ENCODE results near the gene SREBF2. TPM values are rescaled to one million over a fixed set of nuclear protein-coding genes. Genes with fewer than 3 reads are reported as not detected.

Gene SREBF2
- total RNA-seq, 1 donor from 2014 or later = 119 TPM

DNA sequence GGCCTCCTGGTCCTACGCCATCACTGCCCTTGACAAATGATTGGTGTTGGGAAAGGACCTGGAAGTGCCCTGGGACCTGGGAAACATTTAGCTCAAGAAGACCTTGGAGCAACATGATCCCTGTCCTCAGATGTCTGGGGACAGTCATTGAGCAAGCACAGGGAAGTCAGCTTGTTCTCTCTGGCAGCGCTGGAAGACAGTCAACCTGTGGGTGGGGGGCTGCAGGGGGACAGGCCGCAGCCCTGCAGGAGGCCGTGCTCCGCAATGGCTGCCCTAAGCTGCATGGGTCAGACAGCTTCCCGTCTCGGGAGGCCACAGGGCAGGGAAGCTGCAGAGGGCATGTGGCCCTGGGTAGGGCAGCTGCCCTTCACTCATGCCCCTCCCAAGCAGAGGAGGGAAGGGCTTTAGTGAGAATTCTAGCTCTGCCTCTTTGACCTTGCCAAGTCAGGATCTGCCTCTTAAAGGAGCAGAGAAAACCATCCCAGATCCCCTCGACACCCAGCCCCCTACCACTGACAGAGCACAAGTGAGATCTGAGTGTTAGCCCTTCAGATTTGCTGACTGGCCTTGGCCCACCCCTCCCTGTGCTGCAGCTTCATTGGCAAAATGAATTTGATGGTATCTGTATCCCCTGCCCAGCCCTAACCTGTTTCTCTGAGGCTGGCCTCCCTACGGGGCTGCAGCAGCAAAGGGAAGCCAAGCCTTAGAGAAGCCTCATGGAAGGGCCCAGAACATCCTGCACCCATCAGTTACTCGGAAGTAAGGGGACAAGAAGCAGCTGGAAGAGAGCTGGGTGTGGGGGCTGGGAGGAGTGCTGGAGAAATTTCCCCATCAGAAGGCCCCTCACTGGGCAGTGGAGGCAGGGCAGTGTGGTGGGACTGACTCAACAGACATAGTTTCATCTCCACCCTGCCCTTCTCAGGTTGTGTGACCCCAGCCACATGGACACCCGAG, 6.2 kb upstream of the SREBF2 start:
- H3K27me3 Mint-ChIP-seq = no peaks in the 10 kb centered on the region
- H3K4me3 Mint-ChIP-seq = no peak overlapping the region
- DNase-seq (ENCODE audit: extremely low spot score, unreplicated experiment) = no peak
- peaks cover 8% of the 10 kb centered on the region for H3K36me3 Mint-ChIP-seq
- no peaks in the 10 kb centered on the region for H3K9me3 Mint-ChIP-seq
- TF ChIP-seq, protein P1, sequence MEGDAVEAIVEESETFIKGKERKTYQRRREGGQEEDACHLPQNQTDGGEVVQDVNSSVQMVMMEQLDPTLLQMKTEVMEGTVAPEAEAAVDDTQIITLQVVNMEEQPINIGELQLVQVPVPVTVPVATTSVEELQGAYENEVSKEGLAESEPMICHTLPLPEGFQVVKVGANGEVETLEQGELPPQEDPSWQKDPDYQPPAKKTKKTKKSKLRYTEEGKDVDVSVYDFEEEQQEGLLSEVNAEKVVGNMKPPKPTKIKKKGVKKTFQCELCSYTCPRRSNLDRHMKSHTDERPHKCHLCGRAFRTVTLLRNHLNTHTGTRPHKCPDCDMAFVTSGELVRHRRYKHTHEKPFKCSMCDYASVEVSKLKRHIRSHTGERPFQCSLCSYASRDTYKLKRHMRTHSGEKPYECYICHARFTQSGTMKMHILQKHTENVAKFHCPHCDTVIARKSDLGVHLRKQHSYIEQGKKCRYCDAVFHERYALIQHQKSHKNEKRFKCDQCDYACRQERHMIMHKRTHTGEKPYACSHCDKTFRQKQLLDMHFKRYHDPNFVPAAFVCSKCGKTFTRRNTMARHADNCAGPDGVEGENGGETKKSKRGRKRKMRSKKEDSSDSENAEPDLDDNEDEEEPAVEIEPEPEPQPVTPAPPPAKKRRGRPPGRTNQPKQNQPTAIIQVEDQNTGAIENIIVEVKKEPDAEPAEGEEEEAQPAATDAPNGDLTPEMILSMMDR (conservative IDR thresholded peaks at IDR 0.05) = no peak
- H3K4me1 Mint-ChIP-seq (ENCODE audit: unreplicated experiment) = peaks cover 58% of the 10 kb centered on the region
- peak overlapping the region; percentile 58 for H3K27ac Mint-ChIP-seq

DNA sequence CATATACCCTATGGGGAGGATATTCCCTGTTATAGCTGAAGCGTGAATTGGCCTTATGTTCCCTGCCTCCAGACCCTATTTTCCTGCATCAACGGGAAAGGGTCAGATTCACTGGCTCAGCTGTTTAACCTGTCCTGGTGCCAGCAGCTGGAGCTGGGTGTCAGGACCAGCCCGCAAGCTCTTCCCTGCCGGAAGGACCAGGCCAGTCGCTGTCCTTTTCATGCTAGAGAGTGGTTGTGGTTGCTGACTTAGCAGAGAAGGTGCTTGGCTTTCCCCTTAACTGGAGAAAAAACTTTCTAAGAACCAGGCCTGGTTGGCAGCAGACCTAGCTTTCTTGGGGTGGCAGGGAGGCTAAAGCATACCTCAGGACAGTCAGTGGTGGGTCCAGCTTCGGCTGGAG, 5.2 kb upstream of the SREBF2 start:
- Mint-ChIP-seq H3K4me1 (ENCODE audit: unreplicated experiment) (peaks cover 49% of the 10 kb centered on the region), H3K4me3 (no peak overlapping the region)

DNA sequence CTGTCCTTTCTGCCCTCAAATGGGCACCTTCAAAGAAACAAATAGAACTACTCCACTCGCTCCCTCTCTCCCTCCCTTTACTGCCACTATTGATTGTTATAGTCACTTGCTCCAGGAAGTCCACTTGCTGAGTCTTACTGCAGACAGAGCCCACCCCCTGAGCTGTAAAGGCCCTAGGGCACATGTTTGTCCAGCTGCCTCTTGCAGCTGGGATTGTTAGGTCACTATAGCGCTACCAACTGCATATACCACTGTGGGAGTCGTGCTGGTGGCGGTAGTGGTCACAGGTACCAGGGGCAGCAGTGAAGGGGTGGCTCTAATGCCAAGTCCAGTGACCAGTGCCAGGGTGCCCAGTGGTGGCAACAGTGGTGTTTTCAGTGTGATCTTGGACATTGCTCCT, 4.4 kb upstream of the SREBF2 start:
- TF ChIP-seq, protein P1 (conservative IDR thresholded peaks at IDR 0.05) = no peak
- H3K4me3 Mint-ChIP-seq = no peak overlapping the region
- peaks cover 4% of the 10 kb centered on the region for H3K36me3 Mint-ChIP-seq
- peaks cover 41% of the 10 kb centered on the region for H3K4me1 Mint-ChIP-seq (ENCODE audit: unreplicated experiment)
- peak overlapping the region; percentile 59 for H3K27ac Mint-ChIP-seq
- no peaks in the 10 kb centered on the region for H3K27me3 Mint-ChIP-seq
- no peaks in the 10 kb centered on the region for H3K9me3 Mint-ChIP-seq
- DNase-seq (ENCODE audit: extremely low spot score, unreplicated experiment) = no peak

More for the DNA sequence above, 5.2 kb upstream of the SREBF2 start:
- Mint-ChIP-seq H3K36me3 (peaks cover 7% of the 10 kb centered on the region), H3K9me3 (no peaks in the 10 kb centered on the region), H3K27ac (no peak overlapping the region), H3K27me3 (no peaks in the 10 kb centered on the region)
- DNase-seq (ENCODE audit: extremely low spot score, unreplicated experiment) = no peak
- TF ChIP-seq, protein P1 (conservative IDR thresholded peaks at IDR 0.05) = no peak

DNA sequence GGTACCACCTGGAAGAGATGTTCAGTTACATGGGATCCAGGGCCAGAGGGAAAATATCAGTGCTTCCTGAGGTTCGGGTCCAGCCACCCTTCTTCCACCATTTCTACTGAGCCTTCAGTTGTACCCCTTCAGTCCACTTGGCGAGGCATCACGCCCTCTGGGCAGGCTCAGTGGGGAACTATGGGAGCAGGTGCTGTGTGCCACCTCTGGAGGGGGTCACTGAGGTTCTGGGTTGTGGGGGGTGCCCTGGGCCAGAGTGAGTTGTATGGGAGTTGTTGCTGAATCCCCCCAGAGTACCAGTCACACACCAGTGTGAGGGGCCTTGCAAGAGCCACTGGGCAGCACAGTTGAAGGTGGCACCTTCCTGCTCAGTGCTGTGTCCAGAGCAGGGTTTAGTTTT, 2.7 kb upstream of the SREBF2 start:
- TF ChIP-seq, protein P1 (conservative IDR thresholded peaks at IDR 0.05) = no peak
- Mint-ChIP-seq H3K36me3 (peaks cover 10% of the 10 kb centered on the region), H3K27me3 (no peaks in the 10 kb centered on the region), H3K4me3 (no peak overlapping the region), H3K27ac (peak overlapping the region; percentile 48), H3K4me1 (ENCODE audit: unreplicated experiment) (peaks cover 34% of the 10 kb centered on the region), H3K9me3 (no peaks in the 10 kb centered on the region)
- DNase-seq (ENCODE audit: extremely low spot score, unreplicated experiment) = no peak

DNA sequence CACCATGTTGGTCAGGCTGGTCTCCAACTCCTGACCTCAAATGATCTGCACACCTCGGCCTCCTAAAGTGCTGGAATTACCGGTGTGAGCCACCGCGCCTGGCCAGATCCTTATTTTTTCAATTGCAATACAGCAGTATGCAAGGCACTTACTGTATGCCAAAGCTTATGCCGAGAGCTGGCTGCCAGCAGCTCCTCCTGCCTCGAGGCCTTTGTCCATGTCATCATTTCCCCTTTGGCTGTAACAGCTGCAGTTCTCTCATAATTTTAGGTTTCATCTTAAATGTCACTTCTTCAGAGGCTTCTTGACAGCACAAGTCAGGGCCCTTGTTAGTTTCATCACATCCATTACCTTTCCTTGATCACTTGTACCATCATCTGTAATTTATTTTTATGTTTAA, 1.5 kb upstream of the SREBF2 start:
- peak overlapping the region; percentile 98 for H3K27ac Mint-ChIP-seq

More for the DNA sequence above, 1.5 kb upstream of the SREBF2 start:
- Mint-ChIP-seq H3K4me1 (ENCODE audit: unreplicated experiment) (peaks cover 30% of the 10 kb centered on the region), H3K9me3 (no peaks in the 10 kb centered on the region), H3K36me3 (peaks cover 13% of the 10 kb centered on the region), H3K4me3 (no peak overlapping the region), H3K27me3 (no peaks in the 10 kb centered on the region)
- no peak for DNase-seq (ENCODE audit: extremely low spot score, unreplicated experiment)
- TF ChIP-seq, protein P1 (conservative IDR thresholded peaks at IDR 0.05) = no peak

Data from type B pancreatic cell (in vitro differentiated cells).